Neural crest cell (in vitro differentiated cells): ENCODE results near the gene CCN6. TPM values are rescaled to one million over a fixed set of nuclear protein-coding genes. Genes with fewer than 3 reads are reported as not detected.
"Not testable (repeated sequence)": the region's sequence is repeated elsewhere in the genome, so short reads cannot be mapped to it uniquely, and the experiment has no call there.

ENCODE experiments used
- DNase-seq: peaks from one replicate; pipeline ENCODE4 v3.0.0; 2021; ENCODE audit warnings: low read depth, mixed read lengths, low spot score
- H3K27ac Mint-ChIP-seq: one replicate; pipeline ENCODE4 v1.8.0; 2021; ENCODE audit warnings: mild to moderate bottlenecking, mixed read lengths; ENCODE audit not compliant: unreplicated experiment
- H3K27me3 Mint-ChIP-seq: 2 replicates; pipeline ENCODE4 v1.8.0; 2021; ENCODE audit warnings: low read depth, mild to moderate bottlenecking, mixed read lengths
- H3K36me3 Mint-ChIP-seq: 2 replicates; pipeline ENCODE4 v1.8.0; 2021; ENCODE audit warnings: low read depth, mild to moderate bottlenecking, mixed read lengths
- H3K4me1 Mint-ChIP-seq: 2 replicates; pipeline ENCODE4 v1.8.0; 2021; ENCODE audit warnings: mixed read lengths
- H3K4me3 Mint-ChIP-seq: one replicate; pipeline ENCODE4 v1.8.0; 2021; ENCODE audit warnings: mild to moderate bottlenecking, mixed read lengths
- H3K9me3 Mint-ChIP-seq: 2 replicates; pipeline ENCODE4 v1.8.0; 2021; ENCODE audit warnings: mixed read lengths
- CTCF ChIP-seq: fragments of 200-600 bp; sonication (generic); conservative IDR thresholded peaks from 2 replicates; pipeline ENCODE4 v1.5.0; 2021; ENCODE audit warnings: antibody characterized with exemption, mild to moderate bottlenecking
- total RNA-seq: library from RNA; stranded (reverse); gene quantifications from 2 replicates; pipeline ENCODE4 v1.2.1, GENCODE V29; 2021

The CCN6 gene
- total RNA-seq, 1 donor from 2014 or later = not detected

GRCh38 chr6:112087916-112088315 lies 34.0 kb downstream of the CCN6 start:
- no peaks in the 10 kb centered on the region for H3K9me3 Mint-ChIP-seq
- peaks cover 3% of the 10 kb centered on the region for H3K4me1 Mint-ChIP-seq
- DNase-seq = no peak
- no peak overlapping the region for H3K27ac Mint-ChIP-seq
- H3K36me3 Mint-ChIP-seq = no peaks in the 10 kb centered on the region
- H3K27me3 Mint-ChIP-seq = no peaks in the 10 kb centered on the region
- H3K4me3 Mint-ChIP-seq = no peak overlapping the region
- no peak for TF ChIP-seq CTCF

GRCh38 chr6:112096901-112097300 lies 43.0 kb downstream of the CCN6 start:
- Mint-ChIP-seq H3K27ac (no peak overlapping the region), H3K9me3 (no peaks in the 10 kb centered on the region), H3K4me1 (no peaks in the 10 kb centered on the region), H3K4me3 (no peak overlapping the region), H3K36me3 (peaks cover 2% of the 10 kb centered on the region), H3K27me3 (no peaks in the 10 kb centered on the region)
- DNase-seq = no peak
- TF ChIP-seq CTCF = no peak

- no peaks in the 10 kb centered on the region for H3K27me3 Mint-ChIP-seq
- no peak overlapping the region for H3K27ac Mint-ChIP-seq
- DNase-seq = no peak
- H3K4me1 Mint-ChIP-seq = no peaks in the 10 kb centered on the region
- TF ChIP-seq CTCF = no peak
- peaks cover 26% of the 10 kb centered on the region for H3K36me3 Mint-ChIP-seq
- H3K4me3 Mint-ChIP-seq = no peak overlapping the region
- H3K9me3 Mint-ChIP-seq = peaks cover 8% of the 10 kb centered on the region
These were observed 46.7 kb downstream of the CCN6 start for GRCh38 chr6:112100561-112100960.

- Mint-ChIP-seq H3K9me3 (peaks cover 12% of the 10 kb centered on the region), H3K4me1 (peaks cover 11% of the 10 kb centered on the region), H3K36me3 (peaks cover 35% of the 10 kb centered on the region)
- not testable (repeated sequence) for H3K27me3 Mint-ChIP-seq, DNase-seq, H3K27ac Mint-ChIP-seq, H3K4me3 Mint-ChIP-seq
These were observed 52.1 kb downstream of the CCN6 start for GRCh38 chr6:112106026-112106425.

GRCh38 chr6:112106562-112106961 lies 52.7 kb downstream of the CCN6 start:
- no peak for DNase-seq
- peaks cover 12% of the 10 kb centered on the region for H3K9me3 Mint-ChIP-seq
- H3K27ac Mint-ChIP-seq = no peak overlapping the region
- peaks cover 35% of the 10 kb centered on the region for H3K36me3 Mint-ChIP-seq
- no peak overlapping the region for H3K4me3 Mint-ChIP-seq
- H3K27me3 Mint-ChIP-seq = no peaks in the 10 kb centered on the region
- TF ChIP-seq CTCF = no peak
- peaks cover 11% of the 10 kb centered on the region for H3K4me1 Mint-ChIP-seq

GRCh38 chr6:112109262-112109661 lies 55.4 kb downstream of the CCN6 start:
- H3K9me3 Mint-ChIP-seq = peaks cover 12% of the 10 kb centered on the region
- DNase-seq = no peak
- H3K4me1 Mint-ChIP-seq = peaks cover 11% of the 10 kb centered on the region
- no peak for TF ChIP-seq CTCF
- H3K27ac Mint-ChIP-seq = peak overlapping the region; percentile 4
- no peak overlapping the region for H3K4me3 Mint-ChIP-seq
- peaks cover 22% of the 10 kb centered on the region for H3K36me3 Mint-ChIP-seq
- no peaks in the 10 kb centered on the region for H3K27me3 Mint-ChIP-seq
